Activated T-helper 1 cell treated with anti-CD3 and anti-CD28 coated beads, Interleukin-12 subunit alpha, Interleukin-12 subunit beta, Interleukin-2, Interleukin-4 antibody, amounts not matched to agents 30 ng/mL and 10 ng/mL and 1 ng/mL, durations not matched to agents 14 hours and 24 hours and 36 hours (primary cell): ENCODE measurements around the gene PLCB1. TPM values are rescaled to one million over a fixed set of nuclear protein-coding genes. Genes with fewer than 3 reads are reported as not detected.

Experiments
- DNase-seq: peaks from one replicate; pipeline ENCODE4 v3.0.0; 2021; ENCODE audit warnings: low spot score
- H3K27ac Mint-ChIP-seq: one replicate; pipeline ENCODE4 v1.8.0; 2021; ENCODE audit warnings: mild to moderate bottlenecking, mixed read lengths
- H3K27me3 Mint-ChIP-seq: one replicate; pipeline ENCODE4 v1.8.0; 2022; ENCODE audit warnings: mild to moderate bottlenecking, moderate library complexity, mixed read lengths; ENCODE audit not compliant: insufficient read depth
- H3K36me3 Mint-ChIP-seq: one replicate; pipeline ENCODE4 v1.8.0; 2021; ENCODE audit warnings: low read depth, mixed read lengths
- H3K4me1 Mint-ChIP-seq: one replicate; pipeline ENCODE4 v1.8.0; 2021; ENCODE audit warnings: low read depth, mixed read lengths
- H3K4me3 Mint-ChIP-seq: one replicate; pipeline ENCODE4 v1.8.0; 2021; ENCODE audit warnings: mild to moderate bottlenecking, moderate library complexity, mixed read lengths
- H3K9me3 Mint-ChIP-seq: one replicate; pipeline ENCODE4 v1.8.0; 2021; ENCODE audit warnings: mixed read lengths
- intact Hi-C: fragments of 100-400 bp; cut with micrococcal nuclease; formaldehyde crosslinking; loops from one replicate; pipeline ENCODE4 v1.15.1; 2024
- total RNA-seq: library from RNA; stranded (reverse); gene quantifications from 2 replicates; pipeline ENCODE4 v1.2.3, GENCODE V29; 2022

PLCB1 gene
- total RNA-seq, 1 donor from 2014 or later = 3.2 TPM

DNA sequence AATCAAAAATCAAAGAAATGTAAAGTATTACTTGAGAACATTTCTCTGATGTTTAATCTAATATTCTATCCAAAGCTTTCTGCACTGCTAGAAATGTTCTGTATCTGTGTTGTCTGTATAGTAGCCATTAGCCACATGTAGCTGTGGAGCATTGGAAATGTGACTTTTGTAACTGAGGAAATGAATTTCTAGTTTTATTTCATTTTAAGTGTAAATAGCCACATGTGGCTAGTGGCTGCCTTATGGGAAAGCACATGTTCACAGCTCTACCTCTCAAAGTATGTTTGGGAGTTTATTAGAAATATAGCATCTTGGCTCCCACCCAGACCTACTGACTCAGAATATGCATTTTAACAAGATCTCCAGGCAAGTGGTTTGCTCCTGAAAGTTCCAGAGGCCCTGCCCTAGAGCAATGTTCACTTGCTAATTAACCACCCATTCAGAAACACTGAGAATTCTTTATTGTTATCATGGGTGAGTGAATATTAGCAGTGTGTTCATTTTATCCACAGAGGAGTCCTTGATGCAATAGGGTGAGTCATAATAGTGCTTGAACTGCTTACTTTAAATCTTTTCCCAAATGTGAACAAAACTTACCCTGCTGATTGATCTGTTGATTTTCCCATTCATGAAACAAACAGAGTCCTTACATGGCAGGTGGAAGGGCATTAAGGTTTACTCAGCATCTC lies 282.7 kb downstream of the PLCB1 start:
- DNase-seq = no peak
- Mint-ChIP-seq H3K27ac (no peak overlapping the region), H3K4me3 (no peak overlapping the region), H3K4me1 (no peaks in the 10 kb centered on the region), H3K36me3 (no peaks in the 10 kb centered on the region), H3K27me3 (no peaks in the 10 kb centered on the region), H3K9me3 (no peaks in the 10 kb centered on the region)
- intact Hi-C loops = no loop called here

DNA sequence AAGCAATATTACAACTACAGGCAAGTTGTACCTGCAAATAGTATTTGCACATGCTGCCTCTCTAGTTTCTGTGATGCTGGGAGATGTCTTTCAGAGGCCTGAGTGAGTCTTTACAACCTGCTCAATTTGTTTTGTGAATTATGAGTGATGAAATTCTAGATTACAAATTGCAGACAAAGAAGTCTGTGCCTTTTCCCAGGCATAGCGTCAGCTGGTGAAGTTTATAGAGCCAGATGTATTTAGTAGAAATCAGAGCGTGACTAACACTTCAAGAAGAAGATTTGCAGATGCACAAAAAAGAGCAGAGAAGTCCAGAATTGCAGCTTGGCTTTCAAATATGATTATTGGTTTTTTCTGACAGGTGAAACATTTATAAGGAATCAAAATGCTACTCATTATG lies 289.9 kb downstream of the PLCB1 start:
- intact Hi-C loops = no loop called here
- DNase-seq = no peak
- no peaks in the 10 kb centered on the region for H3K27me3 Mint-ChIP-seq
- no peak overlapping the region for H3K4me3 Mint-ChIP-seq
- no peak overlapping the region for H3K27ac Mint-ChIP-seq
- no peaks in the 10 kb centered on the region for H3K9me3 Mint-ChIP-seq
- no peaks in the 10 kb centered on the region for H3K36me3 Mint-ChIP-seq
- H3K4me1 Mint-ChIP-seq = no peaks in the 10 kb centered on the region

DNA sequence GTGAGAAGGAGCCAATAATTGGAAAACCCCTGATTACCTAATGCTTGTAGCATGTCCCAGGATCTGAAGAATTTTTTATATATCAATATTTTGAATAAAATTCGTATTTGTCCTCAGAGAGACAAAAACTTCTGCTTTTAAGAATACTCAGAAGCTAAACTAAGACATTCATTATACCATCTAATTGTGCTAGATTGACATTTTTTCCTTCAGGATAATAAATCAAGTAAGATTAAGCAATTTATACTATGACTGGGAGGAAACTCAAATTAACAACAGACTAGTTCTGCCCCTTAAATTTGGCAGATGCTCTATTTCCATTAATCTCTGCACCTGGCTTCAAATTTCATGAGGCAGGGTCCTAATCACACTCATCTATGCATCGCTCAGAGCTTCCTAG lies 291.4 kb downstream of the PLCB1 start:
- no peaks in the 10 kb centered on the region for H3K36me3 Mint-ChIP-seq
- H3K27ac Mint-ChIP-seq = no peak overlapping the region
- no peaks in the 10 kb centered on the region for H3K4me1 Mint-ChIP-seq
- DNase-seq = no peak
- no peak overlapping the region for H3K4me3 Mint-ChIP-seq
- no peaks in the 10 kb centered on the region for H3K27me3 Mint-ChIP-seq
- H3K9me3 Mint-ChIP-seq = no peaks in the 10 kb centered on the region
- intact Hi-C loops = no loop called here

DNA sequence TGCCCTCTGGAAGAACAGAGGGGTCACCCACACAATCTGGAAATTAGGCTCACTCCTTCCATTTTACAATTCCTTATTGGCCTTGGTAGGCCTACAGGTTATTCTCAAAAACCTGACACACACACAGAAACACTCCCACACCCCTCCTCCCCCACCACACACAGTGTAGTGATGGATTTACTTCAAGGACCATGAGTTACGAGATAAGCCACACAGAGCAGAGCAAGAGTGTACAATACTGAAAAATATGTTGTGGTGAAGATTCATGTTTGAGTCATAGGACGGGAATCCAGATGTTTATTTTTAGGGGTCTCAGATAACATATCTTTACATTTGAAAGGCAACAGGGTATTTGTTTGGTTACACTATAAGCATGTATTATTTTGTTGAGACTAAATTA lies 291.9 kb downstream of the PLCB1 start:
- Mint-ChIP-seq H3K4me3 (no peak overlapping the region), H3K4me1 (no peaks in the 10 kb centered on the region), H3K27me3 (no peaks in the 10 kb centered on the region), H3K9me3 (no peaks in the 10 kb centered on the region), H3K36me3 (no peaks in the 10 kb centered on the region), H3K27ac (no peak overlapping the region)
- no peak for DNase-seq
- intact Hi-C loops = no loop called here

DNA sequence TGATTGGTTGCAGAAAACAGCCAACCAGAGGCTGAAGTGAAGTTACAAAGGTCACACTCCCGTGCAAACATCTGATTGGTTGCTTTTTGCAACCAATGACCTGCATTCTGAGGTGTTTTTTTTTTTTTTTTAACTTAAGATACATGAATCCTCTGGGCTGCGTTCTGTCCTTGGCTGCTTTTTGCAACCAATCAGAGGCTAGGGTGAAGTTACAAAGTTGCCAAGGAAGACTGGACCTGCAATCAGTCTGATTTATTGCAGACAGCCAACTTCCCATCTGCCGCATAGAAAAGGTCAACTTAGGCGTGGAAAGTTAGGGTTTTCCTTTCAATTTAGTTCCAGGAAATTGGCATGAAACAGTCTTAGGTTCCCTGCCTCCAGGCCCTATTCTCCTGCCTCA lies 292.9 kb downstream of the PLCB1 start:
- Mint-ChIP-seq H3K4me3 (no peak overlapping the region), H3K36me3 (no peaks in the 10 kb centered on the region), H3K27ac (no peak overlapping the region), H3K27me3 (no peaks in the 10 kb centered on the region), H3K9me3 (no peaks in the 10 kb centered on the region), H3K4me1 (no peaks in the 10 kb centered on the region)
- no peak for DNase-seq
- intact Hi-C loops = no loop called here

DNA sequence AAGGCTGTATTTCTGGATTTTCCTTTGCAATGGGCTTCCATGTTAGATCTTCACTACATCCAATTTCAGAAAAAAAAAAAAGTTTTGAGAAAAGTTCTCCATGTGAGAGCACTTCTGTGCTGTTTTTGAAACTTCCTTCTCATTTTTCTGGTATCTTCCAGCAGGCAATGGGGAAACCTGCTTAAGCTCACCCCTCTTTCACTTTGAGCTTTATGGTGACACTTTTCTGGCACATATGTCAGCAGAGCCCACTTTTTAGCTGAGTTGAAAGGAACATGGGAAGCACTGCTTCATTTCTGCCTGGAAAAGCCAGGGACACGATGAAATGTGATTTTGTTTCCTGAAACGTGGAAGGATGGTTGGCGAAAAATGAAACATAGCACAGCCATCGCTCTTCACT lies 293.7 kb downstream of the PLCB1 start:
- intact Hi-C loops = no loop called here
- no peaks in the 10 kb centered on the region for H3K9me3 Mint-ChIP-seq
- no peak overlapping the region for H3K4me3 Mint-ChIP-seq
- H3K27ac Mint-ChIP-seq = no peak overlapping the region
- H3K36me3 Mint-ChIP-seq = no peaks in the 10 kb centered on the region
- no peaks in the 10 kb centered on the region for H3K27me3 Mint-ChIP-seq
- no peak for DNase-seq
- no peaks in the 10 kb centered on the region for H3K4me1 Mint-ChIP-seq

DNA sequence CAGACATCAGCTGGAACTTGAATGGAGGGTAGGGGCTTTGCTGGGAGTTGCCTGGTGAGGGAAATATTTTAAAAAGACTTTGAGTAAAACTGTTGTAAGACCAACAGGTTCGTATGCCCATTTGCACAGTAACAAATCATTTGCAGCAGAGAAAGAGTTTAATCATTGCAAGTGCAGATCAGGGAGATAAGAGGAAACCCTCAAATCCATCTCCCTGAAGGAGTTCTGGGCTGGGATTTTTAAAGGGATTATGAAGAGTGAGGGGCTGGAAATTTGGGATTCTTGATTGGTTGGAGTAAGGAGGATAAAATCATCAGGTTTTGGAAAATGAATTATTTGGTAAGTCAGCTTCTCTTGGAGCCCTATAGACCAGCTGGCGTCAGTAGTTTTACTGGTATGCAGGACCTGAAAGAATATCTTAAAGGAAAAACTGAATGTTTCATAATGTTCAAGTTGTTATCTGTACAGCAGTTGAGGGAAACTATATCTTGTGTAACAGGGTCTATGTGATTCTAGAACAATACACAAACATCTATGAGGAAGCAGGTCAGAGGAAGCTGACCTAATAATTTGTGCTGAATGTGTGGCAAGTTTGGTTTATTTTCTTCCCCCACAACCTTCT lies 295.5 kb downstream of the PLCB1 start:
- Mint-ChIP-seq H3K36me3 (no peaks in the 10 kb centered on the region), H3K4me1 (no peaks in the 10 kb centered on the region), H3K9me3 (no peaks in the 10 kb centered on the region), H3K4me3 (no peak overlapping the region), H3K27ac (no peak overlapping the region), H3K27me3 (no peaks in the 10 kb centered on the region)
- DNase-seq = no peak
- intact Hi-C loops = no loop called here

DNA sequence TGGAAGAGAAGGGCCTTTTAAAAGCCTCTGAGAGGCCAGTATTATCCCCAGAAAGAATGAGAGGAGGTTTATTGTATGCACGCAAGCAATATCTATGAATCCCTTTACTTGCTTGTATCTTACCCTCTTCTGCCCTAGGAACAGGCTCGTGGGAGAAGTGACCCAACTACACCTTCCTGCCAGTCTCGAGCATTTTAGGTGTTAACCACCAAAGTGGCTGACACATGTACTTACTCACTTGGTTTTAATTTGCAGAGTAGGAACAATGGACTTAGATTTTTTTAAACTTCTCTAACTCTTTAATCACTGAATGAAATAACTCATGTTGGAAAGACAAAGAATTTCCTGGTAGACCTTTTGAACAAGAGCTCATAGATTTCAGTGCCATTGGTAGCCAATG lies 296.9 kb downstream of the PLCB1 start:
- intact Hi-C loops = no loop called here
- no peaks in the 10 kb centered on the region for H3K27me3 Mint-ChIP-seq
- no peak overlapping the region for H3K27ac Mint-ChIP-seq
- DNase-seq = no peak
- H3K4me3 Mint-ChIP-seq = no peak overlapping the region
- H3K9me3 Mint-ChIP-seq = no peaks in the 10 kb centered on the region
- no peaks in the 10 kb centered on the region for H3K4me1 Mint-ChIP-seq
- no peaks in the 10 kb centered on the region for H3K36me3 Mint-ChIP-seq

DNA sequence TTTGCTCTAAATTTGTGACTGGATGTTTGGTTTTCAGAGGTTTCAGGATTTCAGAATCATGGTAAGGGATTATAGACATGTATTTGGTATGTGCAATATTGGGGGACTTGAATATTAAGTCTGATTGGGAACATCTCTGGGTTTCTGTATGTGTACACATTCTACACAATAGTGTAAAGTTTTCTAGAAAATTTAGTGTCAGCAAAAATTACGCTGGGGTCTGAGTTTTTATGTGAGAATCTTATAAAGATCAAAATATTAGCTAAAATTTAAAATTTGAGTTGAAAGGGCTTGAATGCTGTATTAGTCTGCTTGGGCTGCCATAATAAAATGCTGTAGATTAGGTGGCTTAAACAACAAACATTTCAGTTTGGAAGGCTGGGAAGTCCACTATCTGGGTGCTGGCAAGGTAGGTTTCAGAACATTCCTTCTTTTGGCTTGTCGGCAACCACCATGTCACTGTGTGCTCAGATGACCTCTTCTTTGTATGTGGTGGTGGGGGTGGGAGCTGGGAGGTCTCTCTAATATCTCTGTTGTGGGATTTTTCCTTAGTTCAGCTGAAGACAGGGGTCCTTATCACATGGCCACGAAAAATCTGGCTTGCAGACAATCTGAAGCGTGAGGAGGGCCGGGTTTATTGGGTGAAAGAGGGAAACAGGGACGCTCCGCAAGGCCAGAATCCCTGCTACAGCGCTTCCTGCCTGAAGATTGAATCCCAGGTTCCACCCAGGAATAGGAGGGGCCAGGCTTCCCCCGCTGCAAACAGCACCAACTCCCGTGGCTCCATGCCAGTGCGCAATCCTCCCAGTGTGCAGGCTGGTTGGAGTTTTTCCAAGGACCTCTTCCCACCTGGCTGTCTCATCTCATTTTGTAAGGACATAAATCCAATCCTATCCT lies 299.7 kb downstream of the PLCB1 start:
- Mint-ChIP-seq H3K4me3 (no peak overlapping the region), H3K9me3 (no peaks in the 10 kb centered on the region), H3K27ac (no peak overlapping the region), H3K36me3 (no peaks in the 10 kb centered on the region), H3K27me3 (no peaks in the 10 kb centered on the region), H3K4me1 (no peaks in the 10 kb centered on the region)
- intact Hi-C loops = no loop called here
- no peak for DNase-seq

DNA sequence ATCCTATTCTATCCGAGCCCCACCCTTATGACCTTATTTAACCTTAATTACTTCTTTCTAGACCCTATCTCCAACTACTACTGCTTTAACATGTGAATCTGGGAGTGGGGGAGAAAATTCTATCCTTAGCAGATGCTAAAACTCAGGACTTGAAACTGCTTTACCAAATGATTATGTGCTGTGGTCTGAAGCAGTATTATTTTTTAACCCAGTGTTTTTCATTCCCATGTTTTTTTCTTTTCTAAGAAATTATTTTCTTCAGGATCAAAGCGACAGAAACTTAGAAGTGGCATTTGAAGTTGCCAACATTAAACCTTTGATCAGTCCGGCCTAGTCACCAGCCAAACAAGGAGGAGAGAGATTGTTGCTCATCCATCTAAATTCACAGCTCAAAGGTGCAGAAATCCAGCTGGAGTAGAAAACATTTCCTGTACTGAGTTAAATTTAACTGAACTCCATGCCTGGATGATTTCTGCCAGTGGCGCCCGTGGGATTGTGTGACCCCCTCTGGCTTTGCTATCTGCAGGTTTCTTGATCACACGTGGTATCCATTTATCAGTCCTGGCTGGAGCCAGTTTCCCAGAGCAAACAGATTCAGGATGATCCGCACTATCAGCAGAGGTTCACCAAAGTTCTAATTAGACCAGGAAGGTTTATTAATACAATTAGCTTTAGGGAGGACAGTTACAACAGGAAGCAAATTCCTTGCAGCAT lies 300.5 kb downstream of the PLCB1 start:
- Mint-ChIP-seq H3K27me3 (no peaks in the 10 kb centered on the region), H3K4me1 (no peaks in the 10 kb centered on the region), H3K36me3 (no peaks in the 10 kb centered on the region), H3K27ac (no peak overlapping the region), H3K4me3 (no peak overlapping the region), H3K9me3 (no peaks in the 10 kb centered on the region)
- no peak for DNase-seq
- intact Hi-C loops = no loop called here

DNA sequence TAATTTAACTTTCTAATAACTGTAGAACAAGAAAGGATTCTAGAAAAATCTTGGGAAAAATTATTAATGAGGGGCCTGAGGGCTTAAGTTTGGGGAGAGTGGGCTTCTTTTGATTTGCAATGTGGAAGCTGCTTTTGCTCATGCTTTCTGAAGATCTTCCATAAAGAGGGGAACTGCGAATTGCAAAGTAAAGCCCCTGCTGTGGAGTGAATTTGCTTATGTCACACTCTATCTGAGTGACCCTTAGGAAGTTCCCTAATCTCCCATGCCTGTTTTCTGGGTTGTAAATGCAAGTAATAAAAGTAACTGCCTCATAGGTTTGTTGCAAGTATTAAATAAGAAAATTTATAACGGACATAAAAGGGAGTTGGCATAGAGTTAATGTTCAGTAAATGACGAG lies 301.2 kb downstream of the PLCB1 start:
- Mint-ChIP-seq H3K9me3 (no peaks in the 10 kb centered on the region), H3K4me3 (no peak overlapping the region), H3K27me3 (no peaks in the 10 kb centered on the region), H3K36me3 (no peaks in the 10 kb centered on the region), H3K4me1 (no peaks in the 10 kb centered on the region), H3K27ac (no peak overlapping the region)
- no peak for DNase-seq
- intact Hi-C loops = no loop called here

DNA sequence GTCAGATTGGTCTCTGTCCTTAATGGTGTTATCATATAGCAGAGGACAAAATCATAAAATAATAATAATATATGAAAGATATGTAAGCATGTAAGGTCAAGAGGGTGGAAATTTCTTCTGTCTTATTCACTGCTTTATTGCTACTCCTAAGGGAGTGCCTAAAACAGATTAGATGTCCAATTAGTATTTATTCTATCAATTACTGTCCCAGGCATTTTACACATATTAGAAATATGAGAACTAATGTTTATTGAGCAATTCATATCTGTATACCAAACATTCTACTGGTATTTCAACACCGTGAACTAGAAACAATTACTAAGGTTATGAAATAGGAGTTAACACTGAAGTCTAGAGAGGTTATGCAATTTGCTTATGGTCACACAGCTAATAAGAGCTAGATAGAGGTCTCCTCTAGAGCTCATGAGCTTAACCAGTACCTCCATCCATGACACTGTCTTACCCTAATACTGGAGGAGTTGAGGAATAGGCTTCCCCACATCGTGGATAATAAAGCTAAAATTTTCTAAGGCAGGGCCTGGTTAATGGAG lies 302.3 kb downstream of the PLCB1 start:
- intact Hi-C loops = no loop called here
- DNase-seq = no peak
- Mint-ChIP-seq H3K4me1 (no peaks in the 10 kb centered on the region), H3K9me3 (no peaks in the 10 kb centered on the region), H3K27me3 (no peaks in the 10 kb centered on the region), H3K27ac (no peak overlapping the region), H3K4me3 (no peak overlapping the region), H3K36me3 (no peaks in the 10 kb centered on the region)
